Measurements from ENCODE around the gene SNAP25. TPM values are rescaled to one million over a fixed set of nuclear protein-coding genes. Genes with fewer than 3 reads are reported as not detected.

SNAP25 gene
- total RNA-seq, 2 donors from 2014 or later: 0.11 TPM; not detected in 1

- Mint-ChIP-seq H3K9me3 (no peaks in the 10 kb centered on the region), H3K4me3 (no peak overlapping the region), H3K4me1 (no peaks in the 10 kb centered on the region), H3K36me3 (ENCODE audit: low read depth) (no peaks in the 10 kb centered on the region), H3K27me3 (ENCODE audit: insufficient read depth) (no peaks in the 10 kb centered on the region), H3K27ac (no peak overlapping the region)
- Histone ChIP-seq H3K9ac (ENCODE audit: extremely low read depth, low read length, poor library complexity, severe bottlenecking) (no peak overlapping the region), H3K4me3 (ENCODE audit: low read length) (no peak overlapping the region), H3K27ac (ENCODE audit: low read depth, low read length) (no peak overlapping the region), H3K4me1 (ENCODE audit: control insufficient read depth, insufficient read depth, low read length) (no peaks in the 10 kb centered on the region), H3K36me3 (ENCODE audit: control insufficient read depth, insufficient read depth, low read length) (no peaks in the 10 kb centered on the region), H3K27me3 (ENCODE audit: control insufficient read depth, insufficient read depth, low read length, poor library complexity, severe bottlenecking) (no peaks in the 10 kb centered on the region), H3K9me3 (ENCODE audit: control insufficient read depth, low read length) (no peaks in the 10 kb centered on the region)
- no peak for TF ChIP-seq CTCF (conservative IDR thresholded peaks at IDR 0.05)
- DNase-seq: no peak
Measured at GRCh38 chr20:10200330-10200729, 18.3 kb upstream of the SNAP25 start.

GRCh38 chr20:10201321-10201870, 17.2 kb upstream of the SNAP25 start:
- no peak for TF ChIP-seq CTCF (conservative IDR thresholded peaks at IDR 0.05)
- Mint-ChIP-seq H3K27ac (no peak overlapping the region), H3K4me3 (no peak overlapping the region), H3K27me3 (ENCODE audit: insufficient read depth) (no peaks in the 10 kb centered on the region), H3K9me3 (no peaks in the 10 kb centered on the region), H3K4me1 (no peaks in the 10 kb centered on the region), H3K36me3 (ENCODE audit: low read depth) (no peaks in the 10 kb centered on the region)
- H3K4me1 ChIP-seq (ENCODE audit: control insufficient read depth, insufficient read depth, low read length): no peaks in the 10 kb centered on the region
- H3K9ac ChIP-seq (ENCODE audit: extremely low read depth, low read length, poor library complexity, severe bottlenecking): no peak overlapping the region
- H3K36me3 ChIP-seq (ENCODE audit: control insufficient read depth, insufficient read depth, low read length): no peaks in the 10 kb centered on the region
- H3K9me3 ChIP-seq (ENCODE audit: control insufficient read depth, low read length): no peaks in the 10 kb centered on the region
- WGBS, 2 experiments (ENCODE audit: insufficient coverage in 1 of 2, insufficient read length in 1 of 2): 84 to 85% methylated on average over 3 of the region's 3 CpGs
- no peaks in the 10 kb centered on the region for H3K27me3 ChIP-seq (ENCODE audit: control insufficient read depth, insufficient read depth, low read length, poor library complexity, severe bottlenecking)
- H3K4me3 ChIP-seq (ENCODE audit: low read length): no peak overlapping the region
- no peak overlapping the region for H3K27ac ChIP-seq (ENCODE audit: low read depth, low read length)
- no peak for DNase-seq

- H3K36me3 Mint-ChIP-seq (ENCODE audit: low read depth): no peaks in the 10 kb centered on the region
- no peaks in the 10 kb centered on the region for H3K9me3 Mint-ChIP-seq
- DNase-seq: no peak
- H3K4me3 Mint-ChIP-seq: no peak overlapping the region
- Histone ChIP-seq H3K36me3 (ENCODE audit: control insufficient read depth, insufficient read depth, low read length) (no peaks in the 10 kb centered on the region), H3K9me3 (ENCODE audit: control insufficient read depth, low read length) (no peaks in the 10 kb centered on the region), H3K9ac (ENCODE audit: extremely low read depth, low read length, poor library complexity, severe bottlenecking) (no peak overlapping the region), H3K4me3 (ENCODE audit: low read length) (no peak overlapping the region), H3K27ac (ENCODE audit: low read depth, low read length) (no peak overlapping the region), H3K4me1 (ENCODE audit: control insufficient read depth, insufficient read depth, low read length) (no peaks in the 10 kb centered on the region), H3K27me3 (ENCODE audit: control insufficient read depth, insufficient read depth, low read length, poor library complexity, severe bottlenecking) (peaks cover 12% of the 10 kb centered on the region)
- no peak for TF ChIP-seq CTCF (conservative IDR thresholded peaks at IDR 0.05)
- no peaks in the 10 kb centered on the region for H3K4me1 Mint-ChIP-seq
- no peak overlapping the region for H3K27ac Mint-ChIP-seq
- 67 to 76% methylated on average over 1 of the region's 1 CpG for WGBS, 2 experiments (ENCODE audit: insufficient coverage in 1 of 2, insufficient read length in 1 of 2)
- H3K27me3 Mint-ChIP-seq (ENCODE audit: insufficient read depth): peaks cover 8% of the 10 kb centered on the region
Measured at GRCh38 chr20:10209091-10209490, 9.5 kb upstream of the SNAP25 start.

Measured in endodermal cell (in vitro differentiated cells).